ENCODE measurements around the gene CRIP2. TPM values are rescaled to one million over a fixed set of nuclear protein-coding genes. Genes with fewer than 3 reads are reported as not detected.

CRIP2 gene
- total and polyA plus RNA-seq, 10 of the 15 experiments (the other 5 are each of a cell fraction or from before 2014, with no cell fraction given): 0.04 to 0.62 (median 0.37) TPM; not detected in 5

- H2AFZ ChIP-seq (ENCODE audit: control insufficient read depth, low read depth, low read length): peak overlapping the region; percentile 56
- SMC1A ChIA-PET (ENCODE audit: uncharacterized antibody, unreplicated experiment): no interaction called here
- intact Hi-C loops (cut with micrococcal nuclease; ENCODE audit: unreplicated experiment): loop anchor here (10.0 kb wide), 1 partner anchor 422 kb away; the partner anchor contains the start of gene GPR132
- TF ChIP-seq POLR2A (IDR thresholded peaks at IDR 0.05; ENCODE audit: low read depth, low read length): peak; percentile 64; the same call in 1 of the 2 replicates
- 0 out of 2 replicates have a peak, but pooled peaks have one; percentile 36 for TF ChIP-seq SMAD5 (IDR thresholded peaks at IDR 0.05; ENCODE audit: low read depth)
- TF ChIP-seq EP300 (IDR thresholded peaks at IDR 0.05; ENCODE audit: borderline replicate concordance in 1 of 2, control insufficient read depth in 1 of 2, low read depth in 2 of 2, low read length in 2 of 2): no peak
- TF ChIP-seq NR2C1 (IDR thresholded peaks at IDR 0.05): 0 out of 2 replicates have a peak, but pooled peaks have one; percentile 4
- TF ChIP-seq POLR2AphosphoS5 (IDR thresholded peaks at IDR 0.05; ENCODE audit: low read length): peak; percentile 78; the same call in 1 of the 2 replicates
- TF ChIP-seq BHLHE40 (IDR thresholded peaks at IDR 0.05; ENCODE audit: borderline replicate concordance in 1 of 2, low read depth in 2 of 2, low read length in 1 of 2): peak; percentile 27 to 89; a peak in 3 of 4 replicates
- peak; percentile 46; the same call in 1 of the 2 replicates for TF ChIP-seq ZNF687 (IDR thresholded peaks at IDR 0.05)
- TF ChIP-seq BACH1 (IDR thresholded peaks at IDR 0.05; ENCODE audit: borderline replicate concordance): peak; percentile 38; the same call in 1 of the 2 replicates
- TF ChIP-seq MAX (IDR thresholded peaks at IDR 0.05; ENCODE audit: low read depth, low read length): no peak
- TF ChIP-seq KLF5 (IDR thresholded peaks at IDR 0.05; ENCODE audit: partially characterized antibody): no peak
- TF ChIP-seq EGR1 (IDR thresholded peaks at IDR 0.05; ENCODE audit: borderline replicate concordance in 1 of 2, low read depth in 2 of 2, low read length in 2 of 2): peak in 1 of 2 experiments; percentile 27; a peak in 1 of 3 replicates
- H3K4me1 ChIP-seq (ENCODE audit: control insufficient read depth, insufficient read depth, low read length): peaks cover 28% of the 10 kb centered on the region
- H3K9ac ChIP-seq (ENCODE audit: control insufficient read depth, insufficient read depth, low read length): peak overlapping the region; percentile 72
- ATAC-seq (peak; percentile 8), DNase-seq (ENCODE audit: low read depth, low spot score) (no peak), FAIRE-seq (no peak)
- WGBS (ENCODE audit: insufficient coverage, insufficient replicate concordance, low lambda C conversion rate, missing lambda C conversion rate): under 1% methylated on average over 20 of the region's 45 CpGs
- POLR2A ChIA-PET: no interaction called here
- no peaks in the 10 kb centered on the region for H4K20me1 ChIP-seq (ENCODE audit: control insufficient read depth, insufficient read depth)
- CTCF ChIA-PET: interaction anchor here (1.8 kb wide), 1 partner anchor 116 kb away, joined by 7 read pairs; no protein-coding TSS in a partner anchor
- RAD21 ChIA-PET (ENCODE audit: unreplicated experiment): no interaction called here
- H3K79me2 ChIP-seq (ENCODE audit: control insufficient read depth, insufficient read depth, low read length): peaks cover 6% of the 10 kb centered on the region
- H3K4me3 ChIP-seq: peak overlapping the region; percentile 84
- H3K27me3 ChIP-seq (replicated peaks in 1 of 2; ENCODE audit: control insufficient read depth in 2 of 2, insufficient read depth in 2 of 2, low read length in 1 of 2): no peaks in the 10 kb centered on the region
- H3K4me2 ChIP-seq (ENCODE audit: control insufficient read depth, insufficient read depth): peak overlapping the region; percentile 100
- BruUV-seq (replicated peaks): no TSS peak
- H3K27ac ChIP-seq (ENCODE audit: control insufficient read depth, insufficient read depth): peak overlapping the region; percentile 42
- in situ Hi-C loops (cut with MboI): loop anchor here (5.0 kb wide), 1 partner anchor 115 kb away; no protein-coding TSS in a partner anchor
- no peaks in the 10 kb centered on the region for H3K9me3 ChIP-seq (replicated peaks; ENCODE audit: control insufficient read depth, insufficient read depth, low read length)
- no peaks in the 10 kb centered on the region for H3K36me3 ChIP-seq (ENCODE audit: control insufficient read depth in 2 of 2, insufficient read depth in 2 of 2, low read length in 1 of 2)
These were observed 12.4 kb downstream of the CRIP2 start for GRCh38 chr14:105486974-105487448.
